Vagina (tissue), 2 donors: Measurements from ENCODE around the gene CHIT1. TPM values are rescaled to one million over a fixed set of nuclear protein-coding genes. Genes with fewer than 3 reads are reported as not detected.

Source experiments
- DNase-seq, 2 donors: peaks; one replicate each; pipeline ENCODE4 v3.0.0-alpha.2; 2017; ENCODE audit errors: extremely low spot score in 2 of 2
- H3K27ac ChIP-seq: fragments of 200-600 bp; sonication (generic); one replicate; pipeline ENCODE4 v1.5.1; 2019
- H3K27me3 ChIP-seq: fragments of 200-600 bp; sonication (generic); one replicate; pipeline ENCODE4 v1.5.1; 2019
- H3K36me3 ChIP-seq, 2 donors: fragments of 200-600 bp; sonication (generic); one replicate each; pipeline ENCODE4 v1.5.1; 2017 to 2019
- H3K4me1 ChIP-seq: fragments of 200-600 bp; sonication (generic); one replicate; pipeline ENCODE4 v1.5.1; 2019
- H3K4me3 ChIP-seq, 2 donors: fragments of 200-600 bp; sonication (generic); 1 replicate in 1 of 2; 2 replicates in 1 of 2; pipeline ENCODE4 v1.5.1; 2016 to 2019
- H3K9me3 ChIP-seq: fragments of 200-600 bp; sonication (generic); one replicate; pipeline ENCODE4 v1.5.1; 2019
- CTCF ChIP-seq, 3 experiments: fragments of 450-650 bp in 2 of 3; fragments of 200-600 bp in 1 of 3; sonication (generic) in 1 of 3; IDR thresholded peaks; one replicate each; pipeline ENCODE4 v1.5.1; 2017 to 2019; ENCODE audit warnings: antibody characterized with exemption in 3 of 3, mild to moderate bottlenecking in 2 of 3, moderate library complexity in 2 of 3
- POLR2A ChIP-seq, 2 donors: fragments of 450-650 bp; IDR thresholded peaks; one replicate each; pipeline ENCODE4 v1.6.1; 2017; ENCODE audit warnings: antibody characterized with exemption in 2 of 2, mild to moderate bottlenecking in 2 of 2, moderate library complexity in 2 of 2
- POLR2AphosphoS5 ChIP-seq, 2 donors: sonication (generic); formaldehyde crosslinking; IDR thresholded peaks; one replicate each; pipeline ENCODE4 v1.9.0; 2017; ENCODE audit warnings: antibody characterized with exemption in 2 of 2, mild to moderate bottlenecking in 2 of 2, low read depth in 1 of 2; ENCODE audit not compliant: insufficient read depth in 1 of 2
- intact Hi-C: fragments of 100-400 bp; cut with DNase I; formaldehyde crosslinking; loops from one replicate; pipeline ENCODE4 v1.15.1; 2023
- total RNA-seq: library from RNA; depleted of rRNA; stranded (reverse); fragments of >200 nt; gene quantifications from one replicate; pipeline ENCODE4 v1.2.3, GENCODE V29; 2016

CHIT1 gene
- total RNA-seq, 1 donor from 2014 or later = not detected

DNA sequence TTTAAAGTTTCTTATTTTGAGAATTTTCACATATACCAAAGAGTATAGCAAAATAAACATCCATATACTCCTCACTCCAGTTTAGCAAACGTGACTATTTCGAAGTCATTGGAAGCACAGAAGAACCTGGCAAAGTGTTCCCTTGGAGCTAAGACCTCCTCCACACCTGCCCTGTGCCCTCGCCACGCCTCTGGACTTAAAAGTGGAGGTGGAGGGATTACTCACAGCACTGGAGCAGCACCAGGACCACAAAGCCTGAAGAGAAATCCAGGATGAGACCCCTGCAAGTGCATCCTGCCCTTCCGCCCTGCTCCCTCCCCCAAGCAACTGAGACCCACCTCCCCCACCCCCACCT lies 43.4 kb downstream of the CHIT1 start:
- TF ChIP-seq POLR2AphosphoS5 (IDR thresholded peaks at IDR 0.05; ENCODE audit: insufficient read depth in 1 of 2, low read depth in 1 of 2) (no peak), POLR2A (IDR thresholded peaks at IDR 0.05) (no peak), CTCF (IDR thresholded peaks at IDR 0.05) (no peak)
- H3K9me3 ChIP-seq = no peaks in the 10 kb centered on the region
- intact Hi-C loops = loop anchor here (5.0 kb wide), 1 partner anchor 156 kb away; no protein-coding TSS in a partner anchor
- H3K4me3 ChIP-seq = no peak overlapping the region
- no peaks in the 10 kb centered on the region for H3K27me3 ChIP-seq
- DNase-seq = no peak
- peaks cover 30% of the 10 kb centered on the region for H3K4me1 ChIP-seq
- H3K27ac ChIP-seq = peak overlapping the region; percentile 70
- H3K36me3 ChIP-seq = no peaks in the 10 kb centered on the region

- H3K27ac ChIP-seq = no peak overlapping the region
- no peaks in the 10 kb centered on the region for H3K27me3 ChIP-seq
- peaks cover 30% of the 10 kb centered on the region for H3K4me1 ChIP-seq
- TF ChIP-seq POLR2A (IDR thresholded peaks at IDR 0.05) (no peak), POLR2AphosphoS5 (IDR thresholded peaks at IDR 0.05; ENCODE audit: insufficient read depth in 1 of 2, low read depth in 1 of 2) (no peak), CTCF (IDR thresholded peaks at IDR 0.05) (no peak)
- H3K9me3 ChIP-seq = no peaks in the 10 kb centered on the region
- no peak for DNase-seq
- H3K4me3 ChIP-seq = no peak overlapping the region
- intact Hi-C loops = loop anchor here (5.0 kb wide), 1 partner anchor 157 kb away; no protein-coding TSS in a partner anchor
- H3K36me3 ChIP-seq = no peaks in the 10 kb centered on the region
Measured at GRCh38 chr1:203185585-203185984, 43.9 kb downstream of the CHIT1 start.

DNA sequence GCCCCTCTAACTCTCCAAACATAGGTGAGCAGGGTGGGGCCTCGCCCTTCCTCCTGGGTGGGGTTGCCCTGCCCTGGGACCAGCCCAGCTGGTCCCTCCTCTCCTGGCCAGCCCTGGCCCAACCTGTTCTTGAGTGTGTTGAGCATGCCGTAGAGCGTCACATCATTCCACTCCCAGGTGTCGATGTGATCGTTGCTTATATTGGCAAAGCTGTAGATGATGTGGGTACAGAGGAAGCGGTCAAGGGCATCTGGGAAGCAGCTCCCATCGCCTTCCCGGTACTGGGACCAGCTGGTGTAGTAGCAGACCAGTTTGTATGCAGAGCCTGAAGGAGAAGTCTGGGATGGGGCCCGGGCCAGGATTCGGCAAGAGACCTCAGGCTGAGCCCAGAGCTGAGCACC lies 44.4 kb downstream of the CHIT1 start:
- H3K27ac ChIP-seq = no peak overlapping the region
- TF ChIP-seq CTCF (IDR thresholded peaks at IDR 0.05) = no peak
- no peaks in the 10 kb centered on the region for H3K9me3 ChIP-seq
- H3K36me3 ChIP-seq = no peaks in the 10 kb centered on the region
- H3K4me3 ChIP-seq = no peak overlapping the region
- DNase-seq = no peak
- H3K4me1 ChIP-seq = peaks cover 30% of the 10 kb centered on the region
- intact Hi-C loops = loop anchor here (5.0 kb wide), 1 partner anchor 157 kb away; no protein-coding TSS in a partner anchor
- H3K27me3 ChIP-seq = no peaks in the 10 kb centered on the region

DNA sequence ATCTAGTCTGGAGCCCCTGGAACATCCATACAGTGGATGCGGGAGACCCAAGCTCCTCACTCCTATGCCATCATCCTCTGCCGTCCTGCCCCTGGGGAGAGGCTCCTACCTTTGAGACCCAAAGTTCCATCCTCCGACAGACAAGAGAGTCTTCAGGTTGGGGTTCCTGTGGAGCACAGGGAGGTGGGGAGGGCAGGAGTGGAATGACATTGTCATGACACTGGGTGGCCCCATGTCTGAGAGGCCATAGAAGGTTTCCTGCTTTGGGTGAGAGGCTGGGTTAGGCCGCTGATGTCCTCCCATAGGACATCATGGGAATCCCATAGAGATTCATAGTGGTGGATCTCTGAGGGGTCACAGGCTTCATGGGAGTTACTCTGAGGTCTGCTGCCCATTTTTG lies 45.0 kb downstream of the CHIT1 start:
- H3K4me1 ChIP-seq = peaks cover 30% of the 10 kb centered on the region
- intact Hi-C loops = no loop called here
- H3K27ac ChIP-seq = no peak overlapping the region
- H3K9me3 ChIP-seq = no peaks in the 10 kb centered on the region
- H3K4me3 ChIP-seq = no peak overlapping the region
- DNase-seq = no peak
- no peaks in the 10 kb centered on the region for H3K27me3 ChIP-seq
- TF ChIP-seq CTCF (IDR thresholded peaks at IDR 0.05) = no peak
- TF ChIP-seq POLR2AphosphoS5 (IDR thresholded peaks at IDR 0.05; ENCODE audit: insufficient read depth in 1 of 2, low read depth in 1 of 2) = no peak
- no peak for TF ChIP-seq POLR2A (IDR thresholded peaks at IDR 0.05)
- no peaks in the 10 kb centered on the region for H3K36me3 ChIP-seq

- Histone ChIP-seq H3K9me3 (no peaks in the 10 kb centered on the region), H3K36me3 (no peaks in the 10 kb centered on the region), H3K27ac (no peak overlapping the region), H3K4me3 (no peak overlapping the region), H3K4me1 (peaks cover 30% of the 10 kb centered on the region), H3K27me3 (no peaks in the 10 kb centered on the region)
- intact Hi-C loops = no loop called here
- no peak for DNase-seq
- no peak for TF ChIP-seq POLR2A (IDR thresholded peaks at IDR 0.05)
- TF ChIP-seq POLR2AphosphoS5 (IDR thresholded peaks at IDR 0.05; ENCODE audit: insufficient read depth in 1 of 2, low read depth in 1 of 2) = no peak
- TF ChIP-seq CTCF (IDR thresholded peaks at IDR 0.05) = no peak
Measured at GRCh38 chr1:203183828-203184227, 45.6 kb downstream of the CHIT1 start.
